ENCODE measurements around the gene SATB2.

DNA sequence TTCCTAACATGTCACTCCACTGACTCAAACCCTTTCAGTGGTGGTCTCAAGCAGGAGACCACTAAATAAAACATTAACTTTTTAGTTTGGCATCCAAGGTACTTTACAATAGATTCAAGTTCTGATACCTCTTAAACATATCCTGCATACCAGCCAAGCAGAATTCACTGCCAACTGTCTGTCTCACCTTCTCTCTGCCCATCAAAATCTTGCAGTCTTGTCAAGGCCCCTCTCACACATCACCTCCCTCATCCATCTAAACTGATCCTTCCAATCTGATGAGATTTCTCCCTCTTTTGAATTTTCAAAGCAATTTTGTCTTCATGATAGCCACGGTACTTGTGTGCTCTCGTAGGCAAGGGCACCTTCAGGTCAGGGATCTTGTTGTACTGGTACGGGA, 43.7 kb downstream of the SATB2 start:
- TF ChIP-seq, protein P1, sequence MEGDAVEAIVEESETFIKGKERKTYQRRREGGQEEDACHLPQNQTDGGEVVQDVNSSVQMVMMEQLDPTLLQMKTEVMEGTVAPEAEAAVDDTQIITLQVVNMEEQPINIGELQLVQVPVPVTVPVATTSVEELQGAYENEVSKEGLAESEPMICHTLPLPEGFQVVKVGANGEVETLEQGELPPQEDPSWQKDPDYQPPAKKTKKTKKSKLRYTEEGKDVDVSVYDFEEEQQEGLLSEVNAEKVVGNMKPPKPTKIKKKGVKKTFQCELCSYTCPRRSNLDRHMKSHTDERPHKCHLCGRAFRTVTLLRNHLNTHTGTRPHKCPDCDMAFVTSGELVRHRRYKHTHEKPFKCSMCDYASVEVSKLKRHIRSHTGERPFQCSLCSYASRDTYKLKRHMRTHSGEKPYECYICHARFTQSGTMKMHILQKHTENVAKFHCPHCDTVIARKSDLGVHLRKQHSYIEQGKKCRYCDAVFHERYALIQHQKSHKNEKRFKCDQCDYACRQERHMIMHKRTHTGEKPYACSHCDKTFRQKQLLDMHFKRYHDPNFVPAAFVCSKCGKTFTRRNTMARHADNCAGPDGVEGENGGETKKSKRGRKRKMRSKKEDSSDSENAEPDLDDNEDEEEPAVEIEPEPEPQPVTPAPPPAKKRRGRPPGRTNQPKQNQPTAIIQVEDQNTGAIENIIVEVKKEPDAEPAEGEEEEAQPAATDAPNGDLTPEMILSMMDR (IDR thresholded peaks at IDR 0.05): no peak
- TF ChIP-seq POLR2A (IDR thresholded peaks at IDR 0.05): no peak
